GM12878 (cell line): Measurements from ENCODE around the gene RAB3A. TPM values are rescaled to one million over a fixed set of nuclear protein-coding genes. Genes with fewer than 3 reads are reported as not detected.

ENCODE experiments used
- ATAC-seq: fragments of 200-7000 bp; cut with Tn5 transposase; 3 replicates; pipeline ENCODE4 v1.9.1; 2020; ENCODE audit warnings: mild to moderate bottlenecking, moderate library complexity
- BruUV-seq: library from RNA; stranded (reverse); fragments of 400-500 nt; replicated peaks from 2 replicates; lab custom pipeline; 2021; lab: Mats Ljungman, UMichigan
- CTCF ChIA-PET: fragments of 300-600 bp; sonication (Branson Sonifier 250); formaldehyde crosslinking; extraction: SDS; loops from one replicate; lab custom pipeline; 2021; ENCODE audit warnings: inconsistent platforms; lab: Yijun Ruan, JAX
- POLR2A ChIA-PET: fragments of 350-600 bp; formaldehyde crosslinking; extraction: SDS; loops from one replicate; lab custom pipeline; 2021; ENCODE audit warnings: inconsistent platforms; lab: Charles Lee
- RAD21 ChIA-PET: fragments of 300-600 bp; sonication (Branson Sonifier 250); formaldehyde crosslinking; loops from one replicate; lab custom pipeline; 2023; ENCODE audit warnings: antibody characterized with exemption; ENCODE audit not compliant: unreplicated experiment; lab: Charles Lee
- SMC1A ChIA-PET: fragments of 300-600 bp; sonication (Branson Sonifier 250); formaldehyde crosslinking; loops from one replicate; lab custom pipeline; 2023; ENCODE audit not compliant: unreplicated experiment, uncharacterized antibody; lab: Charles Lee
- DNase-seq: peaks from one replicate; pipeline ENCODE4 v3.0.0-alpha.2; 2011; ENCODE audit warnings: low read depth, low spot score
- FAIRE-seq: peaks from 3 replicates; lab custom pipeline; 2011; peaks lifted over from hg19 to GRCh38; lab: Jason Lieb, UNC
- H2AFZ ChIP-seq: 2 replicates; pipeline ENCODE4 v1.6.0; 2011; ENCODE audit warnings: low read depth, low read length, control low read depth; ENCODE audit not compliant: control insufficient read depth
- H3K27ac ChIP-seq: 2 replicates; pipeline ENCODE4 v1.5.1; 2011; ENCODE audit warnings: control low read depth; ENCODE audit not compliant: control insufficient read depth, insufficient read depth
- H3K27me3 ChIP-seq, 2 experiments: replicated peaks in 1 of 2; 2 replicates each; pipeline versions ENCODE4 v1.6.0 to v1.6.1; 2011; ENCODE audit warnings: low read length in 1 of 2; ENCODE audit not compliant: control insufficient read depth in 2 of 2, insufficient read depth in 2 of 2
- H3K36me3 ChIP-seq, 2 experiments: 2 replicates each; pipeline ENCODE4 v1.5.1; 2011; ENCODE audit warnings: low read length in 1 of 2; ENCODE audit not compliant: control insufficient read depth in 2 of 2, insufficient read depth in 2 of 2
- H3K4me1 ChIP-seq: 2 replicates; pipeline ENCODE4 v1.6.1; 2011; ENCODE audit warnings: mild to moderate bottlenecking, low read length, moderate library complexity, mixed read lengths; ENCODE audit not compliant: control insufficient read depth, insufficient read depth
- H3K4me2 ChIP-seq: 2 replicates; pipeline ENCODE4 v1.6.0; 2011; ENCODE audit warnings: control low read depth; ENCODE audit not compliant: control insufficient read depth, insufficient read depth
- H3K4me3 ChIP-seq: fragments of 200-600 bp; sonication (generic); 2 replicates; pipeline ENCODE4 v1.5.1; 2016
- H3K79me2 ChIP-seq: 2 replicates; pipeline ENCODE4 v1.6.0; 2011; ENCODE audit warnings: low read length; ENCODE audit not compliant: control insufficient read depth, insufficient read depth
- H3K9ac ChIP-seq: 2 replicates; pipeline ENCODE4 v1.8.0; 2011; ENCODE audit warnings: low read length, control low read depth, mixed read lengths; ENCODE audit not compliant: control insufficient read depth, insufficient read depth
- H3K9me3 ChIP-seq: replicated peaks from 3 replicates; pipeline ENCODE4 v1.5.1; 2011; ENCODE audit warnings: mild to moderate bottlenecking, low read length; ENCODE audit not compliant: control insufficient read depth, insufficient read depth
- H4K20me1 ChIP-seq: 2 replicates; pipeline ENCODE4 v1.6.0; 2011; ENCODE audit not compliant: control insufficient read depth, insufficient read depth
- EED ChIP-seq: sonication (generic); IDR thresholded peaks from 2 replicates; pipeline ENCODE4 v1.6.1; 2016; ENCODE audit warnings: antibody characterized with exemption, low read depth
- JUNB ChIP-seq: IDR thresholded peaks from 2 replicates; pipeline ENCODE4 v1.6.1; 2016; ENCODE audit warnings: antibody characterized with exemption, mild to moderate bottlenecking
- PKNOX1 ChIP-seq: fragments of 450-650 bp; IDR thresholded peaks from 2 replicates; pipeline ENCODE4 v1.6.1; 2016; ENCODE audit warnings: mild to moderate bottlenecking
- STAT3 ChIP-seq: IDR thresholded peaks from 2 replicates; pipeline ENCODE4 v1.6.1; 2011; ENCODE audit warnings: low read depth, low read length, improper control_type of control experiment
- ZBTB11 ChIP-seq: fragments of 450-650 bp; formaldehyde crosslinking; IDR thresholded peaks from 2 replicates; pipeline ENCODE4 v1.5.0; 2022; ENCODE audit warnings: mild to moderate bottlenecking, missing genetic modification characterization
- ZNF24 ChIP-seq: fragments of 450-650 bp; IDR thresholded peaks from 2 replicates; pipeline ENCODE4 v1.6.1; 2017; ENCODE audit warnings: antibody characterized with exemption, mild to moderate bottlenecking
- WGBS: methylation state at CpG from one replicate; pipeline ENCODE4 v1.1.6; 2016; ENCODE audit warnings: low lambda C conversion rate; ENCODE audit not compliant: insufficient replicate concordance, insufficient coverage; ENCODE audit errors: missing lambda C conversion rate; 5-methylcytosine and 5-hydroxymethylcytosine counted together
- in situ Hi-C: fragments of 300-500 bp; cut with MboI; formaldehyde crosslinking; loops from 9 replicates; pipeline ENCODE4 v1.14.3; 2018; ENCODE audit warnings: mixed read lengths
- intact Hi-C: fragments of 100-400 bp; cut with micrococcal nuclease; formaldehyde crosslinking; loops from one replicate; pipeline ENCODE4 v1.14.2; 2022; ENCODE audit not compliant: unreplicated experiment
- polyA plus RNA-seq, 11 experiments: library from polyadenylated mRNA; depleted of rRNA in 4 of 11; unstranded in 6 of 11; stranded (reverse) in 5 of 11; fragments of >200 nt; fragmentation: Nextera tagmentation in 4 of 11; fragmentation: Illumina TruSeq in 1 of 11; extraction: Ambion mirVana in 4 of 11; extraction: Trizol in 1 of 11; gene quantifications; 1 replicate in 1 of 11; 2 replicates in 10 of 11; pipeline versions ENCODE4 v1.2.1 to v1.2.3, GENCODE V29; 2011 to 2016; ENCODE audit warnings: inconsistent platforms in 2 of 11, missing spikeins in 2 of 11, low read depth in 1 of 11
- total RNA-seq, 4 experiments: library from RNA; depleted of rRNA in 3 of 4; stranded (reverse); fragments of >200 nt in 3 of 4; fragmentation: Illumina TruSeq in 1 of 4; extraction: Trizol in 1 of 4; gene quantifications; 2 replicates each; pipeline versions ENCODE4 v1.2.1 to v1.2.3, GENCODE V29; 2013 to 2021
- TF ChIP-seq, protein P1 (sequence below): fragments of 450-650 bp; IDR thresholded peaks from 2 replicates; pipeline ENCODE4 v1.6.1; 2018; ENCODE audit warnings: borderline replicate concordance, mild to moderate bottlenecking; ENCODE audit not compliant: partially characterized antibody

The RAB3A gene
- total and polyA plus RNA-seq, 10 of the 15 experiments (the other 5 are each of a cell fraction or from before 2014, with no cell fraction given) = 0.07 to 3.5 (median 1.2) TPM; not detected in 1

- Histone ChIP-seq H3K9me3 (no peaks in the 10 kb centered on the region), H3K4me2 (no peak overlapping the region), H3K4me1 (no peaks in the 10 kb centered on the region), H3K36me3 (no peaks in the 10 kb centered on the region), H3K79me2 (no peaks in the 10 kb centered on the region), H3K4me3 (no peak overlapping the region), H3K9ac (no peak overlapping the region), H2AFZ (no peak overlapping the region), H3K27me3 (peaks cover 0 to 1% of the 10 kb centered on the region in 2 experiments; a peak in 2 of 4 replicates), H4K20me1 (no peaks in the 10 kb centered on the region), H3K27ac (no peak overlapping the region)
- no TSS peak for BruUV-seq
- no peak for TF ChIP-seq ZNF24
- no peak for TF ChIP-seq ZBTB11 (CRISPR knock-in tag)
- TF ChIP-seq JUNB = no peak
- TF ChIP-seq EED = no peak
- peak; percentile 65; the same call in 1 of the 2 replicates for TF ChIP-seq PKNOX1
- TF ChIP-seq, protein P1, sequence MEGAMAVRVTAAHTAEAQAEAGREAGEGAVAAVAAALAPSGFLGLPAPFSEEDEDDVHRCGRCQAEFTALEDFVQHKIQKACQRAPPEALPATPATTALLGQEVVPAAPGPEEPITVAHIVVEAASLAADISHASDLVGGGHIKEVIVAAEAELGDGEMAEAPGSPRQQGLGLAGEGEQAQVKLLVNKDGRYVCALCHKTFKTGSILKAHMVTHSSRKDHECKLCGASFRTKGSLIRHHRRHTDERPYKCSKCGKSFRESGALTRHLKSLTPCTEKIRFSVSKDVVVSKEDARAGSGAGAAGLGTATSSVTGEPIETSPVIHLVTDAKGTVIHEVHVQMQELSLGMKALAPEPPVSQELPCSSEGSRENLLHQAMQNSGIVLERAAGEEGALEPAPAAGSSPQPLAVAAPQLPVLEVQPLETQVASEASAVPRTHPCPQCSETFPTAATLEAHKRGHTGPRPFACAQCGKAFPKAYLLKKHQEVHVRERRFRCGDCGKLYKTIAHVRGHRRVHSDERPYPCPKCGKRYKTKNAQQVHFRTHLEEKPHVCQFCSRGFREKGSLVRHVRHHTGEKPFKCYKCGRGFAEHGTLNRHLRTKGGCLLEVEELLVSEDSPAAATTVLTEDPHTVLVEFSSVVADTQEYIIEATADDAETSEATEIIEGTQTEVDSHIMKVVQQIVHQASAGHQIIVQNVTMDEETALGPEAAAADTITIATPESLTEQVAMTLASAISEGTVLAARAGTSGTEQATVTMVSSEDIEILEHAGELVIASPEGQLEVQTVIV = no peak
- no peak for TF ChIP-seq STAT3
- no peak for ATAC-seq
- in situ Hi-C loops (no loop called here), intact Hi-C loops (no loop called here)
- ChIA-PET POLR2A (interaction anchor here (0.7 to 1.4 kb wide), 2 partner anchors 8 to 11 kb away, joined by 3 to 4 read pairs; partner anchors contain the start of gene RAB3A), RAD21 (interaction anchor here (0.7 to 1.1 kb wide), 3 partner anchors 9 to 191 kb away, joined by 3 read pairs; no protein-coding TSS in a partner anchor), SMC1A (no interaction called here), CTCF (interaction anchor here (1.8 kb wide), 1 partner anchor 37 kb away, joined by 6 read pairs; no protein-coding TSS in a partner anchor)
- no peak for DNase-seq
- 24% methylated on average over 7 of the region's 7 CpGs for WGBS
- FAIRE-seq = no peak
Measured at GRCh38 chr19:18214779-18215433, 11.1 kb upstream of the RAB3A start.
